Natural killer cell treated with Interleukin-12 subunit alpha and Interleukin-12 subunit beta and Interleukin-15 and Interleukin-18, amount 100 ng/mL, for 72 hours (primary cell): ENCODE results near the gene PRND. TPM values are rescaled to one million over a fixed set of nuclear protein-coding genes. Genes with fewer than 3 reads are reported as not detected.
"Not testable (repeated sequence)": the region's sequence is repeated elsewhere in the genome, so short reads cannot be mapped to it uniquely, and the experiment has no call there.

Experiments
- ATAC-seq, 2 donors: fragments of 150-1000 bp; cut with Tn5 transposase in 1 of 2; sonication (Bioruptor Pico), chemical (Tn5 transposase) in 1 of 2; 2 replicates each; pipeline ENCODE4 v1.10.0; 2021
- DNase-seq: peaks from one replicate; pipeline ENCODE4 v3.0.0; 2022; ENCODE audit warnings: low spot score
- H3K27ac Mint-ChIP-seq, 2 donors: 1 replicate in 1 of 2; 2 replicates in 1 of 2; pipeline ENCODE4 v1.8.0; 2022; ENCODE audit warnings: mixed read lengths in 2 of 2, mild to moderate bottlenecking in 1 of 2, moderate library complexity in 1 of 2
- H3K27me3 Mint-ChIP-seq, 2 donors: 1 replicate in 1 of 2; 2 replicates in 1 of 2; pipeline ENCODE4 v1.8.0; 2022; ENCODE audit warnings: mixed read lengths in 2 of 2
- H3K36me3 Mint-ChIP-seq: one replicate; pipeline ENCODE4 v1.8.0; 2022; ENCODE audit warnings: mixed read lengths
- H3K4me1 Mint-ChIP-seq, 2 donors: 1 replicate in 1 of 2; 2 replicates in 1 of 2; pipeline ENCODE4 v1.8.0; 2022; ENCODE audit warnings: low read depth in 2 of 2, mixed read lengths in 2 of 2, mild to moderate bottlenecking in 1 of 2
- H3K4me3 Mint-ChIP-seq: one replicate; pipeline ENCODE4 v1.8.0; 2022; ENCODE audit warnings: mixed read lengths
- H3K9me3 Mint-ChIP-seq: 2 replicates; pipeline ENCODE4 v1.8.0; 2022; ENCODE audit warnings: mixed read lengths
- total RNA-seq, 2 donors: library from RNA; stranded (reverse); gene quantifications; one replicate each; pipeline ENCODE4 v1.2.3, GENCODE V29; 2022

Gene PRND
- total RNA-seq, 2 donors from 2014 or later = not detected

GRCh38 chr20:4714818-4715217, 6.9 kb upstream of the PRND start:
- peaks cover 0 to 3% of the 10 kb centered on the region in 2 donors for H3K27me3 Mint-ChIP-seq
- H3K27ac Mint-ChIP-seq = no peak overlapping the region
- no peaks in the 10 kb centered on the region for H3K9me3 Mint-ChIP-seq
- no peaks in the 10 kb centered on the region for H3K36me3 Mint-ChIP-seq
- ATAC-seq = no peak
- H3K4me3 Mint-ChIP-seq = no peak overlapping the region
- H3K4me1 Mint-ChIP-seq = peaks cover 0 to 6% of the 10 kb centered on the region in 2 donors
- no peak for DNase-seq

GRCh38 chr20:4717816-4718570, 3.7 kb upstream of the PRND start:
- Mint-ChIP-seq H3K36me3 (no peaks in the 10 kb centered on the region), H3K9me3 (no peaks in the 10 kb centered on the region), H3K27me3 (peaks cover 0 to 3% of the 10 kb centered on the region in 2 donors), H3K27ac (no peak overlapping the region), H3K4me1 (peaks cover 3 to 13% of the 10 kb centered on the region in 2 donors), H3K4me3 (no peak overlapping the region)
- DNase-seq = no peak
- ATAC-seq = no peak

GRCh38 chr20:4719190-4719589, 2.5 kb upstream of the PRND start:
- Mint-ChIP-seq H3K9me3 (no peaks in the 10 kb centered on the region), H3K27ac (no peak overlapping the region), H3K27me3 (peaks cover 0 to 3% of the 10 kb centered on the region in 2 donors), H3K36me3 (no peaks in the 10 kb centered on the region), H3K4me1 (peaks cover 3 to 13% of the 10 kb centered on the region in 2 donors), H3K4me3 (no peak overlapping the region)
- DNase-seq (no peak), ATAC-seq (no peak)

GRCh38 chr20:4720041-4720976, 1.4 kb upstream of the PRND start:
- no peaks in the 10 kb centered on the region for H3K36me3 Mint-ChIP-seq
- ATAC-seq = peak; percentile 78 to 82
- DNase-seq = peak; percentile 72
- peaks cover 3 to 13% of the 10 kb centered on the region in 2 donors for H3K4me1 Mint-ChIP-seq
- no peaks in the 10 kb centered on the region for H3K9me3 Mint-ChIP-seq
- H3K27me3 Mint-ChIP-seq = peaks cover 0 to 3% of the 10 kb centered on the region in 2 donors
- H3K27ac Mint-ChIP-seq = no peak overlapping the region
- H3K4me3 Mint-ChIP-seq = no peak overlapping the region

GRCh38 chr20:4720977-4721349, 746 bp upstream of the PRND start:
- no peak overlapping the region for H3K27ac Mint-ChIP-seq

GRCh38 chr20:4722571-4722970, 862 bp downstream of the PRND start:
- peaks cover 0 to 3% of the 10 kb centered on the region in 2 donors for H3K27me3 Mint-ChIP-seq
- H3K27ac Mint-ChIP-seq = no peak overlapping the region
- H3K4me1 Mint-ChIP-seq = peaks cover 10 to 23% of the 10 kb centered on the region in 2 donors
- H3K36me3 Mint-ChIP-seq = no peaks in the 10 kb centered on the region
- no peak overlapping the region for H3K4me3 Mint-ChIP-seq
- ATAC-seq (no peak), DNase-seq (peak; percentile 1)
- no peaks in the 10 kb centered on the region for H3K9me3 Mint-ChIP-seq

More at GRCh38 chr20:4720977-4721349, 746 bp upstream of the PRND start:
- ATAC-seq (no peak), DNase-seq (no peak)
- Mint-ChIP-seq H3K4me1 (peaks cover 3 to 13% of the 10 kb centered on the region in 2 donors), H3K4me3 (no peak overlapping the region), H3K36me3 (no peaks in the 10 kb centered on the region), H3K27me3 (peaks cover 0 to 3% of the 10 kb centered on the region in 2 donors), H3K9me3 (no peaks in the 10 kb centered on the region)

- Mint-ChIP-seq H3K4me3 (no peak overlapping the region), H3K27ac (no peak overlapping the region), H3K4me1 (peaks cover 10 to 23% of the 10 kb centered on the region in 2 donors), H3K9me3 (no peaks in the 10 kb centered on the region), H3K36me3 (no peaks in the 10 kb centered on the region), H3K27me3 (no peaks in the 10 kb centered on the region)
- ATAC-seq (no peak), DNase-seq (peak; percentile 42)
Measured at GRCh38 chr20:4722993-4723392, 1.3 kb downstream of the PRND start.

GRCh38 chr20:4723553-4723952, 1.8 kb downstream of the PRND start:
- not testable (repeated sequence) for H3K9me3 Mint-ChIP-seq, H3K4me3 Mint-ChIP-seq, H3K27me3 Mint-ChIP-seq, DNase-seq, ATAC-seq, H3K27ac Mint-ChIP-seq, H3K36me3 Mint-ChIP-seq
- peaks cover 10 to 23% of the 10 kb centered on the region in 2 donors for H3K4me1 Mint-ChIP-seq

GRCh38 chr20:4724459-4725262, 3.0 kb downstream of the PRND start:
- DNase-seq (peak; percentile 25), ATAC-seq (no peak)
- Mint-ChIP-seq H3K27ac (no peak overlapping the region), H3K9me3 (no peaks in the 10 kb centered on the region), H3K4me3 (no peak overlapping the region), H3K36me3 (no peaks in the 10 kb centered on the region), H3K4me1 (peaks cover 10 to 23% of the 10 kb centered on the region in 2 donors), H3K27me3 (no peaks in the 10 kb centered on the region)

GRCh38 chr20:4725263-4725550, 3.5 kb downstream of the PRND start:
- Mint-ChIP-seq H3K27ac (no peak overlapping the region), H3K4me1 (peaks cover 10 to 20% of the 10 kb centered on the region in 2 donors), H3K27me3 (no peaks in the 10 kb centered on the region), H3K4me3 (no peak overlapping the region), H3K36me3 (no peaks in the 10 kb centered on the region), H3K9me3 (no peaks in the 10 kb centered on the region)
- ATAC-seq = no peak
- no peak for DNase-seq

- peaks cover 7 to 10% of the 10 kb centered on the region in 2 donors for H3K4me1 Mint-ChIP-seq
- H3K27ac Mint-ChIP-seq = peak overlapping the region; percentile 24 to 47
- H3K36me3 Mint-ChIP-seq = no peaks in the 10 kb centered on the region
- H3K9me3 Mint-ChIP-seq = no peaks in the 10 kb centered on the region
- H3K4me3 Mint-ChIP-seq = peak overlapping the region; percentile 52
- peak; percentile 25 to 58 for ATAC-seq
- peaks cover 0 to 1% of the 10 kb centered on the region in 2 donors for H3K27me3 Mint-ChIP-seq
- DNase-seq = no peak
Measured at GRCh38 chr20:4726710-4727397, 5.1 kb downstream of the PRND start.

- Mint-ChIP-seq H3K27ac (no peak overlapping the region), H3K9me3 (no peaks in the 10 kb centered on the region), H3K36me3 (no peaks in the 10 kb centered on the region), H3K27me3 (peaks cover 10 to 15% of the 10 kb centered on the region in 2 donors), H3K4me3 (no peak overlapping the region), H3K4me1 (peaks cover 7 to 10% of the 10 kb centered on the region in 2 donors)
- DNase-seq (no peak), ATAC-seq (no peak)
Measured at GRCh38 chr20:4728120-4728760, 6.5 kb downstream of the PRND start.

GRCh38 chr20:4729265-4729664, 7.6 kb downstream of the PRND start:
- ATAC-seq (no peak), DNase-seq (no peak)
- Mint-ChIP-seq H3K36me3 (no peaks in the 10 kb centered on the region), H3K4me3 (no peak overlapping the region), H3K9me3 (no peaks in the 10 kb centered on the region), H3K4me1 (peaks cover 7 to 10% of the 10 kb centered on the region in 2 donors), H3K27me3 (peaks cover 14 to 18% of the 10 kb centered on the region in 2 donors), H3K27ac (no peak overlapping the region)
